GM23338 (cell line): Measurements from ENCODE around the gene TSHZ2. TPM values are rescaled to one million over a fixed set of nuclear protein-coding genes. Genes with fewer than 3 reads are reported as not detected.

Source experiments
- ATAC-seq: fragments of 200-7000 bp; cut with Tn5 transposase; 3 replicates; pipeline ENCODE4 v1.9.1; 2020
- DNase-seq: peaks from one replicate; pipeline ENCODE4 v3.0.0-alpha.2; 2015; ENCODE audit warnings: low spot score
- H2AFZ ChIP-seq: fragments of 200-600 bp; sonication (generic); 2 replicates; pipeline ENCODE4 v1.8.0; 2016; ENCODE audit warnings: antibody characterized with exemption, mild to moderate bottlenecking, moderate library complexity
- H3F3A ChIP-seq: fragments of 200-600 bp; sonication (generic); replicated peaks from 2 replicates; pipeline ENCODE4 v1.8.0; 2017; ENCODE audit warnings: antibody characterized with exemption, mixed run types, low read depth
- H3K27ac ChIP-seq: fragments of 200-600 bp; sonication (generic); 2 replicates; pipeline ENCODE4 v1.6.1; 2016; ENCODE audit warnings: low read depth
- H3K27me3 ChIP-seq: fragments of 200-600 bp; sonication (generic); 2 replicates; pipeline ENCODE4 v1.8.0; 2016; ENCODE audit warnings: mild to moderate bottlenecking, mixed run types, moderate library complexity; ENCODE audit not compliant: insufficient read depth
- H3K36me3 ChIP-seq: fragments of 200-600 bp; sonication (generic); 2 replicates; pipeline ENCODE4 v1.8.0; 2016; ENCODE audit warnings: mild to moderate bottlenecking; ENCODE audit not compliant: insufficient read depth
- H3K4me1 ChIP-seq: fragments of 200-600 bp; sonication (generic); 2 replicates; pipeline ENCODE4 v1.8.0; 2016; ENCODE audit warnings: mild to moderate bottlenecking, moderate library complexity; ENCODE audit not compliant: insufficient read depth
- H3K4me2 ChIP-seq: fragments of 200-600 bp; sonication (generic); 2 replicates; pipeline ENCODE4 v1.7.1; 2017; ENCODE audit warnings: mixed run types
- H3K4me3 ChIP-seq: fragments of 200-600 bp; sonication (generic); 2 replicates; pipeline ENCODE4 v1.6.1; 2016; ENCODE audit warnings: mixed run types
- H3K79me2 ChIP-seq: fragments of 200-600 bp; sonication (generic); replicated peaks from 2 replicates; pipeline ENCODE4 v1.8.0; 2017; ENCODE audit warnings: mild to moderate bottlenecking; ENCODE audit not compliant: insufficient read depth
- H3K9me2 ChIP-seq: fragments of 200-600 bp; sonication (generic); 2 replicates; pipeline ENCODE4 v1.8.0; 2017; ENCODE audit not compliant: insufficient read depth
- H4K20me1 ChIP-seq: fragments of 200-600 bp; sonication (generic); replicated peaks from 2 replicates; pipeline ENCODE4 v1.8.0; 2017; ENCODE audit warnings: mild to moderate bottlenecking; ENCODE audit not compliant: insufficient read depth
- H3K27ac Mint-ChIP-seq: 2 replicates; pipeline ENCODE4 v1.8.0; 2020; ENCODE audit warnings: inconsistent platforms, mild to moderate bottlenecking, moderate library complexity, mixed read lengths
- H3K27me3 Mint-ChIP-seq: 3 replicates; pipeline ENCODE4 v1.8.0; 2022; ENCODE audit warnings: low read depth, mild to moderate bottlenecking, moderate library complexity, mixed read lengths, inconsistent platforms; ENCODE audit not compliant: insufficient read depth, poor library complexity
- H3K36me3 Mint-ChIP-seq: 3 replicates; pipeline ENCODE4 v1.8.0; 2021; ENCODE audit warnings: low read depth, mild to moderate bottlenecking, inconsistent platforms, moderate library complexity, mixed read lengths
- H3K4me1 Mint-ChIP-seq: 3 replicates; pipeline ENCODE4 v1.8.0; 2020; ENCODE audit warnings: mild to moderate bottlenecking, inconsistent platforms, mixed read lengths
- H3K4me3 Mint-ChIP-seq: 3 replicates; pipeline ENCODE4 v1.8.0; 2021; ENCODE audit warnings: moderate library complexity, mild to moderate bottlenecking, inconsistent platforms, mixed read lengths
- H3K9me3 Mint-ChIP-seq: 3 replicates; pipeline ENCODE4 v1.8.0; 2020; ENCODE audit warnings: moderate library complexity, mild to moderate bottlenecking, inconsistent platforms, mixed read lengths
- CREB1 ChIP-seq: fragments of 250-450 bp; sonication (Bioruptor Pico); IDR thresholded peaks from 2 replicates; pipeline ENCODE4 v1.5.0; 2020; ENCODE audit warnings: low read depth, mild to moderate bottlenecking, moderate library complexity
- EZH2 ChIP-seq: fragments of 200-600 bp; sonication (generic); IDR thresholded peaks from one replicate; pipeline ENCODE4 v1.8.0; 2017; ENCODE audit warnings: antibody characterized with exemption, mild to moderate bottlenecking, low read depth; ENCODE audit not compliant: unreplicated experiment
- JUNB ChIP-seq: IDR thresholded peaks from one replicate; pipeline ENCODE4 v1.6.1; 2016; ENCODE audit warnings: antibody characterized with exemption; ENCODE audit not compliant: unreplicated experiment
- NANOG ChIP-seq: IDR thresholded peaks from 2 replicates; pipeline ENCODE4 v1.6.1; 2016; ENCODE audit warnings: antibody characterized with exemption, borderline replicate concordance
- POLR2AphosphoS5 ChIP-seq: IDR thresholded peaks from 2 replicates; pipeline ENCODE4 v1.6.1; 2016; ENCODE audit warnings: antibody characterized with exemption, low read depth
- STAT1 ChIP-seq: IDR thresholded peaks from one replicate; pipeline ENCODE4 v1.6.1; 2016; ENCODE audit warnings: antibody characterized with exemption; ENCODE audit not compliant: unreplicated experiment
- ZNF114 ChIP-seq: fragments of 250-450 bp; sonication (Bioruptor Pico); IDR thresholded peaks from 2 replicates; pipeline ENCODE4 v1.5.0; 2020; ENCODE audit warnings: mild to moderate bottlenecking, moderate library complexity
- ZNF331 ChIP-seq: fragments of 250-450 bp; sonication (Bioruptor Pico); IDR thresholded peaks from 2 replicates; pipeline ENCODE4 v1.5.0; 2020; ENCODE audit warnings: low read depth, mild to moderate bottlenecking, moderate library complexity
- polyA plus RNA-seq: library from polyadenylated mRNA; unstranded; fragments of >200 nt; fragmentation: Nextera tagmentation; extraction: Ambion mirVana; gene quantifications from 2 replicates; pipeline ENCODE4 v1.2.1, GENCODE V29; 2016
- total RNA-seq: library from RNA; depleted of rRNA; stranded (reverse); fragments of >200 nt; shearing (Covaris generic); gene quantifications from 2 replicates; pipeline ENCODE4 v1.2.3, GENCODE V29; 2014
- TF ChIP-seq, protein P1 (sequence below), 2 experiments: fragments of 200-600 bp in 1 of 2; sonication (generic) in 1 of 2; conservative IDR thresholded peaks; 2 replicates each; pipeline versions ENCODE4 v1.5.1 to v1.6.1; 2016 to 2017; ENCODE audit warnings: antibody characterized with exemption in 2 of 2, low read depth in 2 of 2, mild to moderate bottlenecking in 2 of 2, moderate library complexity in 1 of 2
- TF ChIP-seq, protein P2 (sequence below): IDR thresholded peaks from 2 replicates; pipeline ENCODE4 v1.6.1; 2016; ENCODE audit warnings: antibody characterized with exemption
- TF ChIP-seq, protein P3 (sequence below): fragments of 250-450 bp; sonication (Bioruptor Pico); IDR thresholded peaks from 2 replicates; pipeline ENCODE4 v1.5.0; 2020; ENCODE audit warnings: mild to moderate bottlenecking, moderate library complexity

Gene TSHZ2
- total and polyA plus RNA-seq, 2 experiments from 2014 or later: 0.49 to 1.3 TPM

DNA sequence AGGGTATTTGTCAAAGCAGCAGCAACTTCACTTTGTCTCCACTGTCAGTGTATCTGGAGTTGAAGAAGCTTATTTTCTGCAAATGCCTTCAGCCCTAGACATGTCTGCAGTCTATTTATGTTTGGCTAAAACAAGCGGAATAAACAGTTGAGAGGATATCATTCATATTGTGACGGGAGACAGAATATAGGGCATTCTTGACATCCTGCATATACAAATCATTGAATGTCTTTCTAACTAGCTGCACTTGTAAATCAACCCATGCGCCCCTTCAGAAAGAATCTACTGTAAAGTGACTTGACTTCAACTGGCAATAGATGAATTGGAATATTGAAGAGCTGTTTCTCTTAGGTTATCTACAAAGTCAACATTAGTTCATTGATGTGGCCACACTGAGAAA lies 258.9 kb downstream of the TSHZ2 start:
- Histone ChIP-seq H3K79me2 (no peaks in the 10 kb centered on the region), H3K9me2 (no peaks in the 10 kb centered on the region), H3K27me3 (no peaks in the 10 kb centered on the region), H2AFZ (no peak overlapping the region), H3K27ac (no peak overlapping the region), H3K4me2 (no peak overlapping the region), H3K4me1 (peaks cover 5% of the 10 kb centered on the region), H4K20me1 (no peaks in the 10 kb centered on the region), H3F3A (no peaks in the 10 kb centered on the region), H3K36me3 (no peaks in the 10 kb centered on the region), H3K4me3 (no peak overlapping the region)
- peaks cover 11% of the 10 kb centered on the region; the same call in 2 of the 3 replicates for H3K4me1 Mint-ChIP-seq
- no peaks in the 10 kb centered on the region; the same call in 2 of the 3 replicates for H3K9me3 Mint-ChIP-seq
- no peaks in the 10 kb centered on the region for H3K27me3 Mint-ChIP-seq
- no peak for DNase-seq
- no peak overlapping the region for H3K27ac Mint-ChIP-seq
- H3K36me3 Mint-ChIP-seq: no peaks in the 10 kb centered on the region
- TF ChIP-seq ZNF331 (CRISPR knock-in tag) (no peak), CREB1 (CRISPR knock-in tag) (no peak), ZNF114 (CRISPR knock-in tag) (no peak)
- TF ChIP-seq, protein P1, sequence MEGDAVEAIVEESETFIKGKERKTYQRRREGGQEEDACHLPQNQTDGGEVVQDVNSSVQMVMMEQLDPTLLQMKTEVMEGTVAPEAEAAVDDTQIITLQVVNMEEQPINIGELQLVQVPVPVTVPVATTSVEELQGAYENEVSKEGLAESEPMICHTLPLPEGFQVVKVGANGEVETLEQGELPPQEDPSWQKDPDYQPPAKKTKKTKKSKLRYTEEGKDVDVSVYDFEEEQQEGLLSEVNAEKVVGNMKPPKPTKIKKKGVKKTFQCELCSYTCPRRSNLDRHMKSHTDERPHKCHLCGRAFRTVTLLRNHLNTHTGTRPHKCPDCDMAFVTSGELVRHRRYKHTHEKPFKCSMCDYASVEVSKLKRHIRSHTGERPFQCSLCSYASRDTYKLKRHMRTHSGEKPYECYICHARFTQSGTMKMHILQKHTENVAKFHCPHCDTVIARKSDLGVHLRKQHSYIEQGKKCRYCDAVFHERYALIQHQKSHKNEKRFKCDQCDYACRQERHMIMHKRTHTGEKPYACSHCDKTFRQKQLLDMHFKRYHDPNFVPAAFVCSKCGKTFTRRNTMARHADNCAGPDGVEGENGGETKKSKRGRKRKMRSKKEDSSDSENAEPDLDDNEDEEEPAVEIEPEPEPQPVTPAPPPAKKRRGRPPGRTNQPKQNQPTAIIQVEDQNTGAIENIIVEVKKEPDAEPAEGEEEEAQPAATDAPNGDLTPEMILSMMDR (conservative IDR thresholded peaks at IDR 0.05; ENCODE audit: low read depth in 2 of 2): no peak
- H3K4me3 Mint-ChIP-seq: no peak overlapping the region
- ATAC-seq: no peak

DNA sequence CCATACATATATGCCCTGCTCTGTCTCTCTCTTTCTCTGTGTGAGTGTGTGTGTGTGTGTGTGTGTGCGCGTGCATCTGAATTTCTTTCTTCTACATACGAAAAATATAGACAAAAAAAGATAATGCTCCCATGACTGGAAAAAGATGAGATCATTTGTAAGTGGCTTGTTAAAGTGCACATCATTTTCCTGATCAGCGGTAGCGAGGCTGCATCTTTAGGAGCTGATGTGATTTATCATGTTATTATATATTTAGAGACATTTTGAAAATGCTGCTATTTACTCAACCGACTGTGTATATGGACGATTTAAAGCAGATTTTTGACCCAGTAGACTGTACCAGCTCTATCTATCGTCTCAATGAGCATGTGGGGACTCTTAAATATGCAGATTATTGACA lies 265.3 kb downstream of the TSHZ2 start:
- ATAC-seq: no peak
- Histone ChIP-seq H3K4me3 (no peak overlapping the region), H3K4me2 (no peak overlapping the region), H3F3A (no peaks in the 10 kb centered on the region), H3K27me3 (no peaks in the 10 kb centered on the region), H3K27ac (no peak overlapping the region), H3K4me1 (no peaks in the 10 kb centered on the region; the same call in 1 of the 2 replicates), H4K20me1 (no peaks in the 10 kb centered on the region), H3K9me2 (0 out of 2 replicates have a peak, but pooled peaks cover 4% of the 10 kb centered on the region), H3K79me2 (no peaks in the 10 kb centered on the region), H3K36me3 (no peaks in the 10 kb centered on the region), H2AFZ (no peak overlapping the region)
- peaks cover 2% of the 10 kb centered on the region for H3K27me3 Mint-ChIP-seq
- DNase-seq: no peak
- no peak overlapping the region for H3K4me3 Mint-ChIP-seq
- no peak overlapping the region for H3K27ac Mint-ChIP-seq
- no peaks in the 10 kb centered on the region; the same call in 2 of the 3 replicates for H3K9me3 Mint-ChIP-seq
- H3K4me1 Mint-ChIP-seq: peaks cover 4% of the 10 kb centered on the region; the same call in 2 of the 3 replicates
- H3K36me3 Mint-ChIP-seq: no peaks in the 10 kb centered on the region
- TF ChIP-seq JUNB (no peak), STAT1 (no peak), ZNF114 (CRISPR knock-in tag) (no peak), EZH2 (no peak), NANOG (no peak), CREB1 (CRISPR knock-in tag) (no peak), POLR2AphosphoS5 (no peak), ZNF331 (CRISPR knock-in tag) (no peak)
- TF ChIP-seq, protein P2, sequence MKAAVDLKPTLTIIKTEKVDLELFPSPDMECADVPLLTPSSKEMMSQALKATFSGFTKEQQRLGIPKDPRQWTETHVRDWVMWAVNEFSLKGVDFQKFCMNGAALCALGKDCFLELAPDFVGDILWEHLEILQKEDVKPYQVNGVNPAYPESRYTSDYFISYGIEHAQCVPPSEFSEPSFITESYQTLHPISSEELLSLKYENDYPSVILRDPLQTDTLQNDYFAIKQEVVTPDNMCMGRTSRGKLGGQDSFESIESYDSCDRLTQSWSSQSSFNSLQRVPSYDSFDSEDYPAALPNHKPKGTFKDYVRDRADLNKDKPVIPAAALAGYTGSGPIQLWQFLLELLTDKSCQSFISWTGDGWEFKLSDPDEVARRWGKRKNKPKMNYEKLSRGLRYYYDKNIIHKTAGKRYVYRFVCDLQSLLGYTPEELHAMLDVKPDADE: no peak
- TF ChIP-seq, protein P3, sequence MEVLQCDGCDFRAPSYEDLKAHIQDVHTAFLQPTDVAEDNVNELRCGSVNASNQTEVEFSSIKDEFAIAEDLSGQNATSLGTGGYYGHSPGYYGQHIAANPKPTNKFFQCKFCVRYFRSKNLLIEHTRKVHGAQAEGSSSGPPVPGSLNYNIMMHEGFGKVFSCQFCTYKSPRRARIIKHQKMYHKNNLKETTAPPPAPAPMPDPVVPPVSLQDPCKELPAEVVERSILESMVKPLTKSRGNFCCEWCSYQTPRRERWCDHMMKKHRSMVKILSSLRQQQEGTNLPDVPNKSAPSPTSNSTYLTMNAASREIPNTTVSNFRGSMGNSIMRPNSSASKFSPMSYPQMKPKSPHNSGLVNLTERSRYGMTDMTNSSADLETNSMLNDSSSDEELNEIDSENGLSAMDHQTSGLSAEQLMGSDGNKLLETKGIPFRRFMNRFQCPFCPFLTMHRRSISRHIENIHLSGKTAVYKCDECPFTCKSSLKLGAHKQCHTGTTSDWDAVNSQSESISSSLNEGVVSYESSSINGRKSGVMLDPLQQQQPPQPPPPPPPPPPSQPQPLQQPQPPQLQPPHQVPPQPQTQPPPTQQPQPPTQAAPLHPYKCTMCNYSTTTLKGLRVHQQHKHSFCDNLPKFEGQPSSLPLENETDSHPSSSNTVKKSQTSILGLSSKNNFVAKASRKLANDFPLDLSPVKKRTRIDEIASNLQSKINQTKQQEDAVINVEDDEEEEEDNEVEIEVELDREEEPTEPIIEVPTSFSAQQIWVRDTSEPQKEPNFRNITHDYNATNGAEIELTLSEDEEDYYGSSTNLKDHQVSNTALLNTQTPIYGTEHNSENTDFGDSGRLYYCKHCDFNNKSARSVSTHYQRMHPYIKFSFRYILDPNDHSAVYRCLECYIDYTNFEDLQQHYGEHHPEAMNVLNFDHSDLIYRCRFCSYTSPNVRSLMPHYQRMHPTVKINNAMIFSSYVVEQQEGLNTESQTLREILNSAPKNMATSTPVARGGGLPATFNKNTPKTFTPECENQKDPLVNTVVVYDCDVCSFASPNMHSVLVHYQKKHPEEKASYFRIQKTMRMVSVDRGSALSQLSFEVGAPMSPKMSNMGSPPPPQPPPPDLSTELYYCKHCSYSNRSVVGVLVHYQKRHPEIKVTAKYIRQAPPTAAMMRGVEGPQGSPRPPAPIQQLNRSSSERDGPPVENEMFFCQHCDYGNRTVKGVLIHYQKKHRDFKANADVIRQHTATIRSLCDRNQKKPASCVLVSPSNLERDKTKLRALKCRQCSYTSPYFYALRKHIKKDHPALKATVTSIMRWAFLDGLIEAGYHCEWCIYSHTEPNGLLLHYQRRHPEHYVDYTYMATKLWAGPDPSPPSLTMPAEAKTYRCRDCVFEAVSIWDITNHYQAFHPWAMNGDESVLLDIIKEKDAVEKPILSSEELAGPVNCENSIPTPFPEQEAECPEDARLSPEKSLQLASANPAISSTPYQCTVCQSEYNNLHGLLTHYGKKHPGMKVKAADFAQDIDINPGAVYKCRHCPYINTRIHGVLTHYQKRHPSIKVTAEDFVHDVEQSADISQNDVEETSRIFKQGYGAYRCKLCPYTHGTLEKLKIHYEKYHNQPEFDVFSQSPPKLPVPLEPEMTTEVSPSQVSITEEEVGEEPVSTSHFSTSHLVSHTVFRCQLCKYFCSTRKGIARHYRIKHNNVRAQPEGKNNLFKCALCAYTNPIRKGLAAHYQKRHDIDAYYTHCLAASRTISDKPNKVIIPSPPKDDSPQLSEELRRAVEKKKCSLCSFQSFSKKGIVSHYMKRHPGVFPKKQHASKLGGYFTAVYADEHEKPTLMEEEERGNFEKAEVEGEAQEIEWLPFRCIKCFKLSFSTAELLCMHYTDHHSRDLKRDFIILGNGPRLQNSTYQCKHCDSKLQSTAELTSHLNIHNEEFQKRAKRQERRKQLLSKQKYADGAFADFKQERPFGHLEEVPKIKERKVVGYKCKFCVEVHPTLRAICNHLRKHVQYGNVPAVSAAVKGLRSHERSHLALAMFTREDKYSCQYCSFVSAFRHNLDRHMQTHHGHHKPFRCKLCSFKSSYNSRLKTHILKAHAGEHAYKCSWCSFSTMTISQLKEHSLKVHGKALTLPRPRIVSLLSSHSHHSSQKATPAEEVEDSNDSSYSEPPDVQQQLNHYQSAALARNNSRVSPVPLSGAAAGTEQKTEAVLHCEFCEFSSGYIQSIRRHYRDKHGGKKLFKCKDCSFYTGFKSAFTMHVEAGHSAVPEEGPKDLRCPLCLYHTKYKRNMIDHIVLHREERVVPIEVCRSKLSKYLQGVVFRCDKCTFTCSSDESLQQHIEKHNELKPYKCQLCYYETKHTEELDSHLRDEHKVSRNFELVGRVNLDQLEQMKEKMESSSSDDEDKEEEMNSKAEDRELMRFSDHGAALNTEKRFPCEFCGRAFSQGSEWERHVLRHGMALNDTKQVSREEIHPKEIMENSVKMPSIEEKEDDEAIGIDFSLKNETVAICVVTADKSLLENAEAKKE (CRISPR knock-in tag): no peak
